OCI-LY7 (cell line): ENCODE measurements around the gene ACAP3.

Source experiments
- EZH2phosphoT487 ChIP-seq: fragments of 200-600 bp; sonication (generic); IDR thresholded peaks from 2 replicates; pipeline ENCODE4 v1.6.1; 2018; ENCODE audit warnings: low read depth, borderline replicate concordance, mild to moderate bottlenecking, mixed run types, antibody characterized with exemption, low read length, moderate library complexity, mixed read lengths
- TF ChIP-seq, protein P1 (sequence below): fragments of 200-600 bp; sonication (generic); conservative IDR thresholded peaks from 2 replicates; pipeline ENCODE4 v1.5.1; 2014; ENCODE audit warnings: mild to moderate bottlenecking, antibody characterized with exemption, low read length, moderate library complexity, mixed read lengths

DNA sequence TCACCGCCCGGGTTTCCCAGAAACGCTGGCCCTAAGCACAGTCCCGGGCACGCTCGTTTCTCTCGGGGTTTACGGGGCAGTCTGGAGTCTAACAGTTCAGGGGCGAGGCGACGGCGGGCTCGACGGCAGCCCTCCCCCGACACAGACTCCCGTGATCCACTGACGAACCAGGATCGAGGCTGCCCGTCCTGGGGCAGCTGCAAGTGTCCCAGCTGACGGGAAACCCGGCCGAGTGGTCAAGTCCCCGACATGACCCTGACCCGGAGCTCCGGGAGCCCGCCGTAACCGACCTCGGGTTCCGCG is 34.6 kb downstream of the ACAP3 start:
- TF ChIP-seq, protein P1, sequence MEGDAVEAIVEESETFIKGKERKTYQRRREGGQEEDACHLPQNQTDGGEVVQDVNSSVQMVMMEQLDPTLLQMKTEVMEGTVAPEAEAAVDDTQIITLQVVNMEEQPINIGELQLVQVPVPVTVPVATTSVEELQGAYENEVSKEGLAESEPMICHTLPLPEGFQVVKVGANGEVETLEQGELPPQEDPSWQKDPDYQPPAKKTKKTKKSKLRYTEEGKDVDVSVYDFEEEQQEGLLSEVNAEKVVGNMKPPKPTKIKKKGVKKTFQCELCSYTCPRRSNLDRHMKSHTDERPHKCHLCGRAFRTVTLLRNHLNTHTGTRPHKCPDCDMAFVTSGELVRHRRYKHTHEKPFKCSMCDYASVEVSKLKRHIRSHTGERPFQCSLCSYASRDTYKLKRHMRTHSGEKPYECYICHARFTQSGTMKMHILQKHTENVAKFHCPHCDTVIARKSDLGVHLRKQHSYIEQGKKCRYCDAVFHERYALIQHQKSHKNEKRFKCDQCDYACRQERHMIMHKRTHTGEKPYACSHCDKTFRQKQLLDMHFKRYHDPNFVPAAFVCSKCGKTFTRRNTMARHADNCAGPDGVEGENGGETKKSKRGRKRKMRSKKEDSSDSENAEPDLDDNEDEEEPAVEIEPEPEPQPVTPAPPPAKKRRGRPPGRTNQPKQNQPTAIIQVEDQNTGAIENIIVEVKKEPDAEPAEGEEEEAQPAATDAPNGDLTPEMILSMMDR = no peak
- no peak for TF ChIP-seq EZH2phosphoT487
